DMS153 treated with DMSO at 0.1 percent for 48 hours (cell line): Measurements from ENCODE around the gene SPNS2.
A peak's percentile ranks its signal among the peaks of the same experiment; 100 is the strongest.

Experiments used
- DNase-seq: peaks from one replicate; lab custom pipeline; 2025; ENCODE audit not compliant: unreplicated experiment; lab: John Stamatoyannopoulos, UW

SPNS2 gene

DNA sequence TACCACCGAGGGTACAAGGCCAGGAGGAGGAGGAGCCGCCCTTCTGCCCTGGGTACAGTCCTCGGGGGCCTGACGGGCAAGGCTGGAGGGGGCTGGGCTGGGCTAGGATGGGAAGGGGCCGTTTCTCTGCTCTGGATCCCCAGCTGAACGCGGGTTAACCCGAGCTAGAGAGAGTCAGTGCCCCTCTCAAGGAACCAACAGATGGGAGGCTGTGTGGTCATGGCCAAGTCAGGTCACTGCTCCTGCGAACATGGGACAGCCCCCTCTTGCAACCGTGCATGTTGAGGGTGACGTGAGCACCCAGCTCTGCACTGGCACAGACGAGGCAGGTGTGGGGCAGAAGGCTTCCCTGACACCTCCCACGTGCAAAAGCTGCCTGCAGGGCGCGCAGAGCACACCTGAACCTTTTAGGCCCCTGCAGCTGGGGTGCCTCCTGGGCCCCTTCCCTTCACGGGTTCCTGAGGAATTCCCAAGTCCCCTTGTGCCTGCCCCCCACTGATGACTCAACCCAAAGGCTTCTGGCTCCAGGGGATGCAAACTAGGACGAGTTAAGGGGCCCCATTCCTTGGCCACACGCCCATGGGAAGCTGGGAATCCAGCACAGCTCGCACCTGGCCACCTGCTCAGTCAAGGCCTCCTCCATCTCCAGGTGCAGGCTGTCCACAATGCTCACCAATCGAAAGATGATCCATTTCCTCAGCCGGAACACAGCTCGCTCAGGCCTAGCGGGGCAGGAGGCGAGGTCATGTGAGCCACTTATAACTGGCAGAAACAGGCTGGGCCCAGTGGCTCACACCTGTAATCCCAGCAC, 50.2 kb downstream of the SPNS2 start:
- DNase-seq: no peak

DNA sequence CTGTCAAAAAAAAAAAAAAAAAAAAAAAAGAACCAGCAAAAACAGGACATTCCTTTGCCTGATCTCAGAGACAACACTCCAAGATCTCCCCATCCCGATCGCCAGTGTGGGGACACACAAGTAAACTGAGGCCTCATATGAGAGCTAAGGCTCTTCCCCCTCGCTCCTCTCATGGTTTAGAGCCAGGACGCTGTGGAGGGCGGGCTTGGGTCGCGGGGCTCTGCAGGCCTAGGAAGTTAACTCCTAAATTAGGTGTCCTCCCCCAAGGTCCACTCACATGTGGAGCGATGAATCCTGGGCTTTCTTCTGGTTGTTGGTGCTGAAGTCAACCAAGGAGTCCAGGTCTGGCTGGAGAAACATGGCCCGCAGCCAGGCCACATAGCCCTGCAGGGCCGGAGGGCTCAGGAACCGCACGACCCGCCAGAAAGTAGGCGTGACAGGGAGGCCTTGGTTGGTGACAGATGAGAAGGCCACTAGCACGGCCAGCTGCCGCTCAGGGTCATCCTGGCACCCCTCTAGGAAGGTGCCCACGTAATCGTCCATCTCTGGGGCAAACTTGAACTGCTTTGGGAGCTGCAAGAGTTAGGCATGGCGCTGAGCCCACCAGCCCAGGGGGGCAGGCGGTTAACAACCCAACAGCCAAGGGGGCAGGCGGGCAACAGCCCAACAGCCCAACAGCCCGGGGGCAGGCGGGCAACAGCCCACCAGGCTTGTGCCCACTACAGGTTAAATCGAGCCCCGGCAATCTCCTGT, 51.3 kb downstream of the SPNS2 start:
- DNase-seq: no peak

DNA sequence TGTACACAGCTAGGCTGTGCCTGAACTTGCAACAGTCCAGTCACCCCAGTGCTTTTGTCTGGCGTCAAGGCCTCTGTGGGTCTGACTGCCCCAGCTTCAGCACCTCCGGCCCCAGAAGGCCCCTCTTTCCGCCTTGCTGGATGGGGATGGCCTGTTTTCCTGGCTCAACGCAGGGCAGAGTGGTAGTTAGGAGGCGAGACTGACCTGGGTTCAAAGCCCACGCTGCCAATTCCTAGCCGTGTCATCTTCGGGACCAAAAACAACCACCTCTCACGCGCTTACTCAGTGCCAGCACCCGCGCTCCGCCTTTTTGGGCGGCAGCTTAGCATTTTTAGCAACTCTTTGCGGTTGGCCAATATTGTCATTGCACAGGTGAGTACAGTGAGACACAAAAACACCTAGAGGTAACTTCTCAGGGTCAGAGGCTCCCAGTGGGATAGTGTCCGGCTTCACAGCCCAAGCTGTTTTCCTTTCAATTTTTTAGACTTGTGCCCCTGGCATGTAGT, 51.9 kb downstream of the SPNS2 start:
- DNase-seq: no peak

- no peak for DNase-seq
These were observed 52.5 kb downstream of the SPNS2 start for GRCh38 chr17:4551141-4551540.

GRCh38 chr17:4551796-4552525, 53.3 kb downstream of the SPNS2 start:
- no peak for DNase-seq

- no peak for DNase-seq
These were observed 55.0 kb downstream of the SPNS2 start for GRCh38 chr17:4553669-4554068.

- no peak for DNase-seq
These were observed 55.8 kb downstream of the SPNS2 start for GRCh38 chr17:4554441-4554996.

DNA sequence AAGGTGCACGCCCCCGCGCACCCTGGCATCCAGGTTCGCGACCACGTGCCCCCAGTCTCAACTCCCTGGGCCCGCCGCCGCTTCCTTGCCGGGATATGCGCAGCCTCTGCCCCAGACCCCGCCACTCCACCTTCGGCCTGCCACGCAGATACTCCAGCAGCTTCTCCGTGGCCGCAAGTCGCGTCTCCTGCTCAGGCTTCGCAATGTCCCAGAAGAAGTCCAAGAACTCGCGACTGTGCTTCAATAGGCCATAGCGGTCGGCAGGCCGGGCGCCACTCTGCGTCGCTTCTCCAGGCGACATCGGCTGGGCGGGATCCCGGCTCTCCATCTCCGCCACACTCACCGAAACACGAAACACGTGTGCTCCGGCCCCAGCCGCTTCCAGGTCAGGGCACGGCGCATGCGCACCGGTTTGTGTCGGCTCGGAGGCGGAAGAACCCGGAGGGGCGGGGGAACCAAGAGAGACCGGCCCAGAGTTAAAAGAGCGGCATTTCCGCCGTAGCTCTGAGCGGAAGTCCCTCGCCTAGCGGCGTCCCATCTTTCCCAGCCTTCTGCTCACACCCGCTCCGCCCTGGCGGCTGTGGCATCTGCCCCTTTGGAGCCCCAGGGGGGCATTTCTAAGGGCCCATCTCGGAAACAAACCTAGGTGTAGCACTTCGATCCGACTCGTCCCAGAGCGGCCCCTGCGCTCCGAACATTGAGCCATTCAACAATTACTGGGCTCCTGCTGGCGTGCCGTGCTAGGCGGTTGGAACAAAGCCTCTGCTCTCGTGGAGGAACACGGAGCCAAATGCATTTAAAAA, 56.5 kb downstream of the SPNS2 start, which contains the start of gene MYBBP1A:
Gene MYBBP1A (minus strand): TSS at position 388 of the 803 bp plus-strand sequence. CDS start 60 bp downstream, at position 328.
- DNase-seq: peak; percentile 61

DNA sequence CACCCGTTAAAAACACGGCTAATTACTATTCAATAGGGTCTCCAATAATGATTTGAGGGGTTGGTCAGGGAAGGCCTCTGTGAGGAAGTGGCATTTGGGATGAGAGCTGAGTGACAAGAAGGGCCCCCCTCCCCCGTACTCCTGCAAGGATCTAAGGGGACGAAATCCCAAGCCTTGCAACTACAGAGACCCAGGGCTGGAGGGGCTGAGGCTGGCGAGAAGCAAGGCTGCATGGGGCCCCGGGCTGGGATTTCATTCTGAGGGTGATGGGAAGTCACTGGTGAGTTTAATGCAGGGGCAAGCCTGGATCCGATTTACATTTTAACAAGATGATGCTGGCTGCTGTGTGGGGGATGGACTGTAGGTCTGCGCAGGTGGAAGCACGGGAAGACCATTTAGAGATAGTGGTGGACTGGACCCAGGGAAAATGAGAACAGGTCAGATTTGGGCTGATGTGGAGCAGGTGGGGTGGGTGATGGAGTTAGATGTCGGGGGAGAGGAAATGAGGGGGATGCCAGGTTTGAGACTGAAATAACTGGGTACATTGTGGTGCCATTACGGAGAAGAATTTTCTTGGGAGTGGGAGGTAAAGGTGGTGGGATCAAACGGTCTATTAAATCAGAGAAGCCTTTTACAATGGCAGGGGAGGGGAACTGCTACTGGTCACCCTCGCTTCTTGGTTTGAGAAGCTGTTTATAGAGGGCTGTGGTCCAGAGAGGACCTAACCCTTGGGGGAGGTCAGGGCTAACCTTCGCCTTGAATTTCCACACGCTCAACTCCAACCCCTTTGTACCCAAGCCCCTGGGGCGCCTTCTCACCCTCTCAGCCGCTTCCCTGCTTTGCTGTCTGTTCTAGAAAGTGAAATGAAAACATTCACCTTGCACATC, 57.4 kb downstream of the SPNS2 start:
- DNase-seq: no peak

- no peak for DNase-seq
These were observed 58.3 kb downstream of the SPNS2 start for GRCh38 chr17:4556996-4557395.

- DNase-seq: no peak
These were observed 59.1 kb downstream of the SPNS2 start for GRCh38 chr17:4557626-4558346.

GRCh38 chr17:4558347-4558971, 59.8 kb downstream of the SPNS2 start:
- DNase-seq: no peak

GRCh38 chr17:4559139-4559791, 60.6 kb downstream of the SPNS2 start:
- DNase-seq: no peak

- no peak for DNase-seq
These were observed 61.3 kb downstream of the SPNS2 start for GRCh38 chr17:4559966-4560365.

- DNase-seq: no peak
These were observed 61.7 kb downstream of the SPNS2 start, which contains the start of gene GGT6 for GRCh38 chr17:4560421-4560820. GGT6 (minus strand) TSS chr17:4560577; CDS start chr17:4560521, 56 bp downstream.

GRCh38 chr17:4560837-4561256, 62.2 kb downstream of the SPNS2 start:
- DNase-seq: no peak
